Neutrophil (primary cell): Measurements from ENCODE around the gene DCAF4.

ENCODE experiments used
- H3K27ac ChIP-seq: fragments of 200-600 bp; sonication (generic); 2 replicates; pipeline ENCODE4 v1.5.1; 2016; ENCODE audit warnings: mild to moderate bottlenecking, moderate library complexity
- H3K27me3 ChIP-seq: fragments of 200-600 bp; sonication (generic); 2 replicates; pipeline ENCODE4 v1.6.0; 2016; ENCODE audit warnings: mild to moderate bottlenecking
- H3K36me3 ChIP-seq: fragments of 200-600 bp; sonication (generic); 2 replicates; pipeline ENCODE4 v1.5.1; 2017
- H3K4me1 ChIP-seq, 2 experiments: fragments of 200-600 bp in 1 of 2; sonication (generic) in 1 of 2; 1 replicate in 1 of 2; 2 replicates in 1 of 2; pipeline versions ENCODE4 v1.5.1 to v1.6.1; 2013 to 2016; ENCODE audit warnings: low read depth in 1 of 2, low read length in 1 of 2, mild to moderate bottlenecking in 1 of 2, moderate library complexity in 1 of 2; ENCODE audit not compliant: control insufficient read depth in 1 of 2, insufficient read depth in 1 of 2
- H3K4me3 ChIP-seq, 2 experiments: fragments of 200-600 bp in 1 of 2; sonication (generic) in 1 of 2; 1 replicate in 1 of 2; 2 replicates in 1 of 2; pipeline ENCODE4 v1.5.1; 2013 to 2016; ENCODE audit warnings: low read depth in 1 of 2, low read length in 1 of 2, mild to moderate bottlenecking in 1 of 2, moderate library complexity in 1 of 2
- H3K9me3 ChIP-seq: fragments of 200-600 bp; sonication (generic); 2 replicates; pipeline ENCODE4 v1.5.1; 2016
- CTCF ChIP-seq: fragments of 200-600 bp; sonication (generic); IDR thresholded peaks from 2 replicates; pipeline ENCODE4 v1.5.1; 2016; ENCODE audit warnings: antibody characterized with exemption

The DCAF4 gene

GRCh38 chr14:73008501-73008900, 82.2 kb downstream of the DCAF4 start:
- H3K27me3 ChIP-seq: no peaks in the 10 kb centered on the region
- H3K9me3 ChIP-seq: no peaks in the 10 kb centered on the region
- H3K27ac ChIP-seq: no peak overlapping the region
- H3K4me1 ChIP-seq: peaks cover 3 to 10% of the 10 kb centered on the region in 2 experiments
- H3K4me3 ChIP-seq: no peak overlapping the region
- TF ChIP-seq CTCF: no peak
- peaks cover 44% of the 10 kb centered on the region for H3K36me3 ChIP-seq
